ENCODE results near the gene TBC1D22B.
A peak's percentile ranks its signal among the peaks of the same experiment; 100 is the strongest.
"Not testable (repeated sequence)": the region's sequence is repeated elsewhere in the genome, so short reads cannot be mapped to it uniquely, and the experiment has no call there.

The TBC1D22B gene

DNA sequence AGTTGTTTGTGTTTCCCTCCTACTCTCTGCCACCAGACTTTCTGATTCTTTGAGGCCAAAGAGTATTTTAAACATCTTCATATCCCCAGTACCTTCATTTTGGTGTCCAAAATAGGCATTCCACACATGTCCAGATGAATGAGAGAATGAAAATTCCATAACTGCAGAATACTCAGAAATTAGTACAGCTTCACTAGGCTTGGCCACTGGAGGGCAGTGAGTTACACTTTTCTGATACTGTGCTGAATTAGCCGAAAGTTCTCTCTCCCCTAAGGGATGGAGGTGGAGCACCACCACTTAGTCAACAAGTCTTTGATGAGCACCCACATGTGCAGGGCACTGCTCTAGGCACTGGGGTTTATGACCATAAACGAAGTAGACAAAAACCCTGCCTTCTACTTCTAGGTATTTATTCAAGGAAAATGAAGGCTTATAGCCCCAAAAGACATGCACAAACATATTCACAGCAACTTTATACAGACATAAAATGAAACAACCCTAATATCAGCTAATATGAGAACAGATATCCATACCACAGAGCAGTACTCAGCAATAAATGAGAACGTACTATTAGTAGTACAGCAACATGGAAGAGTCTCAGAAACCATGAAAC lies 46.4 kb downstream of the TBC1D22B start:
- no peak for DNase-seq

DNA sequence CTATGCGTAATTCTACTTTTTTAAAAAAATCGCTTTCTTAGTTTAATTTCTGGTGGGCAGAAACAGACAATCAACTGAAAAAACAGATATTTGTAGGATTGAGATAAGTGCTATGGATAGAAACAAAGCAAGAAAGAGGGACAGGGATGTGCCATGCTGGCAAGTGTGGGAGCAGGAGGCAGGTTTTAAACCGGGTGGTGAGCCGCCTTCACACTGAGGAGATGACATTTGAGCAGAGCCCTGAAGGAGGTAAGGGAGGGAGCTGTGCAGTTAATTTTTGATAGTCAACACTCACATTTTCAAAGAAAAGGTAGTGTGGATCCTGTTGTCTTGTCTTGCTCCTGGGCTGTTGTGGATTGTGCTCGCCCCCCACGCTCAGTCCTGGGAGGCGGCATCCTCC lies 47.2 kb downstream of the TBC1D22B start:
- DNase-seq, result no peak

DNA sequence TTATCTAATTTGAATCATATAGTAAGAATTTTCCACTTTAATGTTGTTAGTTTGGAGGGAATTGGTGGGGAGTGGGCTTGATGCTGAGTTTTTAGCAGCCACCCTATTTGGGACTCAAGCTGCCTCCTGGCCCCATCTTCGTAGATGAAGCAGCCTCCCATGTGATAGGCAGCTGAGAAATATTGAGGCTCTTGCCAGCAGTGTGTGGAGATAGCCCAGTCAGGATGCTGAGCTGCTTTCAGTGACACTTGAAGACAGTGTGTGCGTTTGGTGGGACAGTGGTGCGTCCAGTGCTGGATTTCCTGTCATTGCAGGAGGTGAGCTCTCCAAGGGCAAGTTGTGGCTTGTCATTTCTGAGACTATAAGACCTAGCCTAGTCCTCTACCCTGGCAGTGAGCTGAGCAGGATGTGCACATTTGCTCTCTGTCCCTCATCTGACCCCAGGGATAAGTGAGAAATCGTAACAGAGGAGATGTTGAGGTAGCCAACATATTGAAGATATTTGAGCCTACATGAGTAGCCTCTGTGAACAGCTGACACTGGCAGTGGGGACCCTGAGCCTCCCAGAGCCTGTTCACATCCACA lies 48.4 kb downstream of the TBC1D22B start:
- DNase-seq, result no peak

DNA sequence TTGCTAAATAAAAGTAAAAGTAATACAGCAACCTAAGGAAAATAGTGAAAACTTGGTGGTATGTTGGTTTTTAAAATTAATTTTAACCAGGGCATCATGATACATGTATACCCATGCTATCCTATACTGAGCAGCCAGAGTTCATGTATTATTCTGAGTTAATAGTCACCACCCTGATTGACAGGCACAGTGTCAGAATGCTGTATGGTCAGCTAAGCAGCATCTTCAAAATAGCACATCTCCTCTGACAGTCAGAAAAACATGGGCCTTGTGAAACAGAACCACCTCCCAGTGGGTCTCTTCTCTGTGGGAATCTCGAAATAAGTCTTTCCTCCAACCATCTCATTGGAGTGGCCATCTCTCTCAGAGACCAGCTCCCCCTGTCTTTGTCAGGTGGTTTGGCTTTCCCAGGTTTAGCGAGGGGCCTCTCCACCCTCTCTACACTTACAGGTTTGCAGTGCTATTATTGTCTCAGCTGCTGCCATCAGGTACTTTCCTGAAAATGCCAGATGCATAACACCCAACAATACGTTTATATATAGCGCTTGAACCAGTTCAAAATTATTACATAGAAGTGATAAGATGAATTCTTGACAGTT lies 49.2 kb downstream of the TBC1D22B start:
- DNase-seq, result no peak

DNA sequence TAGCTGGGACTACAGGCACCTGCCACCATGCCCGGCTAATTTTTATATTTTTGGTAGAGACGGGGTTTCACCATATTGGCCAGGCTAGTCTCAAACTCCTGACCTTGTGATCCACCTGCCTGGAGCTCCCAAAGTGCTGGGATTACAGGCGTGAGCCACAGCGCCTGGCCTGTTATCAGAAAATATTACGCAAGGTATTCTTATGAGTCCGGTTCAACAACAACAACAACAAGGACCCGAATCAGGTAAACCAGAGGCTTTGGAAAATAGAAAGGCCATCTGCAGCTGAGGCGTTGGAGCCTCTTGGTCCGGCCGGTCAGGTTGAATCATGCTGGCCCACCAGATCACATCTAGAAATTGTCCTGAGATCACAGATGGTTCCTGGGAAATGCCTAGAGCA lies 49.9 kb downstream of the TBC1D22B start:
- not testable (repeated sequence) for DNase-seq

DNA sequence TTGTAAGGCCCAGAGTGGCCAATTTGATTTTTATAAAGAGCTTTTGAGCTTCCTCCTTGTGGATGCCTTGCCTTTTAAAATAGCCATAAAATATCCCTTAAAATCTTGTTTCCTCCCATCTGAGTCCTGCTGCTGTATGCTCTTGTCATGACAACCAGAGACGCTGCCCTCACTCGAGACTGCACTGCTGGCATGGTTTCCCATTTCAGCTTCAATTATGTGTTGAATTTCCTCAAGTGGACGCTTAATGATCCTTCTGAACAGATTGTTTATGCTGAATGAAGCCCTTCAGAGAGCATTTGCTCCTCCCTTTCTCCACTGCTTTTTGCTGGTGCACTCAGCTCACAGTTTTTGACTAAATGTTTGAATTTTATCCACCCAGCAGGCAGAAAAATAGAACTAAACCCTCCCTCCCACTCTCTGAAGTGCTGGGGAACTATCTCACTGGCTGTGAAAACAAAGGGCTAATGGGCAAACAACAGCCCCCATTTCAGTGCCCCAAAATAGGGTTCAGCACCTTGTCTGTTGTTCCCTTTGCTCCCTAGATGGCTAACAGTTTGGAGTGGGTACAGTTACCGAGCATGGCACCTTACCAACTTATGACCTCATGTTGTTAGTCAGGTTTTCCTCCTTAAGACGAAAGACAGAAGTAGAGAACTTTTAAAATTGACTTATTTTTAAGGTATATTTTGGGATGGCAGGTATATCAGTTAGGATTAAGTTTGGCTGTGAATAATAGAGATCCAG lies 50.7 kb downstream of the TBC1D22B start:
- DNase-seq, result no peak

DNA sequence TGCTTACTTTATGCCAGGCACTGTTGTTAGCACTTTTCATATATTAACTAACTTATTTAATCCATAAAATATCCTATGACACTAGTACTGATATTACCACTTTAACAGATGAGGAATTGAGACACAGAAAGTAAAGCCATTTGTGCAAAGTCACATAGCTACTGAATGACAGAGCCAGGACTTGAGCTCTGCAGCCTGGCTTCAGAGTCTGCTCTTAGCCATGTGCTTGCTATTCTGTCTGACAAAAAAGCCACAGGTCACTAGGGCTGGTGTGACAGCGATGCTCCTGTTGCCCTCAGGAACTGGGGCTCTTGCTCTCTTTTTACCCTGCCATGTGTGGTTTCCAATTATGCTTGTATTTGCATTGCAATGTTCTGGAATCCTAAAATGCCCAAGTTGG lies 51.5 kb downstream of the TBC1D22B start:
- DNase-seq, result no peak

DNA sequence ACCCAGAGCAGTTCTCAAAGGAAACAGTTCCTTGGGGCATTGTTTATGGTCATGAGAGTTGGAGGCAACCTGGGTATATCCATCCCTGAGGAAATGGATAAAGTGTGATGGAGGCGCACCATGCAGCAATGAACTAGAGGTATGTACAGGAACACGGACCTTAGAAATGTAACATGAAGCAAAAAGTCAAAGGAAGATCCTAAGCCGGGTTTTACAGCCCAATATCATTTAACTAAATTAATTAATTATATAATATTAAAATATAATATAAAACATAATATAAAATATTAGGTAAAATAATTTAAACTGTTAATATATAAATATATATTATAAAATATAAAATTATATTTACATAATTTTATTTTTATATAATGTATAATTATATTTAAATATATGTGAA lies 52.1 kb downstream of the TBC1D22B start:
- no peak for DNase-seq

DNA sequence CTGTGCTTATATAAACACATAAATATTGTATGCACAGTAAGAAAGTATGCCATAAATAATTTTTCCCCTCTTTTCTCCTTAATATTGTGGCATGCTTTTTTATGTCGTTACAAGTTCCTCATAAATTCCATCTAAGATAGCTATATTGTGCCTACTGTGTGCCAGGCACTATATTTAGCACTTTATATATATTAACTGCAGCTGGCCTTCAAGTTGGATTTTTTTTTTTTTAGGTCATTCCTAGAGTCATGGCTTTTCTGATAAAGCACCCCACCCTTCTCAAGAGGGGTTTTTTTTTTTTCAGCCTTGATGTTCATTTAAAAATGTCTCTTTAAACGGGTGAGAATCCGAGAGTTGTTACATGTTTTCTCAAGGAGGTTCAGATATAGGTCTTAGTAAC lies 53.4 kb downstream of the TBC1D22B start:
- no peak for DNase-seq

DNA sequence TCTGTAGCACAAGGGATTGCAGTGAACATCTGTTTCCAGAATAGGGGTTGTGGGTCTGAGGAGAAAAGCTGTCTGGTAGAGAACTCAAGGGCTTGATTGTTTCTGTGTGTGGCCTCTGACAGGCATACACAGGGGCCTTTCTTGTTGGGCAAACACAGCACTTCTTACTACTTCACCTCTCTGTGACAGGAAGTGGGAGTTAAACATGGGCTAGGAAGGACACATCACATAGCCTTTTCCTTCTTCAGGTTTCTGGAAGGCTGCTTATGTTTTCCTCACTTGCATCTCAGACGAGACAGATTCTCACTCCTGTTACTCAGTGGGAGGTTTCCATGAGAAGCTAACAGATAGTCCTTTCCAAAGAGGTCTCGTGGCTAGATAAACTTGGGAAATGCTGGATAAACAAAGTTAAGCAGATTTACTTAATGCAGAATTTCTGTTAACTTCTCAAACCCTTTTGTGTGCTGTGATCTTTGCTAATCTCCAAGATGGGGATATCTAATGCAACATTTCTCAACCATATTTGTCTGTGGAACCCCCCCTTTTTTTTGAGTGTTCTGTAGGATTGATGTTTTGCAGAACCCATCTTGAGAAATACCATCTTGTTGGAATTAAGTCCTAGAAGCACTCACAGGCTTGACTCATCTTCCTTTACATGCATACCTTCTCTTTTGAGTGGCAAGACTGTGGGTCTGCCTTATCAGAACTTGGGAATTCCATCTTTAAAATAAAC lies 54.3 kb downstream of the TBC1D22B start:
- peak in 1 of 14 donors; percentile 14 for DNase-seq

DNA sequence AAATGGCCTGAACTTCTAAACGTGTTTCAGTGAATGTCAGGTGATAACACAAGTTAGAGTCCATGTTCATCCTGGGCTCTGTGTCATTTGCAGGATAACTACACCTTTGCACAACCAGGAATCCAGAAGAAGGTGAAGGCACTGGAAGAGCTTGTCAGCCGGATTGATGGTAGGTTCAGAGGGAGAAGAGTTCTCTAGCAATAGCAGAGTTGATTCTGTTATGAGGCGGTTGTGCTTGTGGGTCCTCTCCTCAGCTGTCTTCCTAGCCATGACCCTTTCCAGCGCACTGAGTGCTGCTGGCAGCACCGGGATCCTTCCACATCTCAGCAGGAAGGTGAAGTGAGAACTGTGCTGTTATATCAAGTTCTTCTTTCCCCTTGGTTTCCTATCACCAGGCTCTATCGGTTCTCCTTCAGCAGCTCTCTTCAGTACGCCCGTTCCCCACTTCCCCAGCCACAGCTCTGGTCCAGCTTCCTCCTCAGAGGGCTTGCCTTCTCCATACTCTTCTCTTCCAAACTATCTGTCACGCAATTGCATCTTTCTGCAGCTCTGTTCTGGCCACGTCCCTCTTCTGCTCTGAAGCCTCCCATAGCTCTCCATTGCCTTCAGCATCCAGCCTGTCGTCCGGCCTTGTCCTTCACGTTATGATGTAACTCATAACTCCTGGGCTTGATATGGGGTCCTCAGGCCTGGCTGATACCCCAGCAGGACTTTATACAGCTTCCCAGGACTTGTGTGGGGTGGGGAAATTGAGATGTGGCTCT lies 56.3 kb downstream of the TBC1D22B start:
- DNase-seq, result no peak

DNA sequence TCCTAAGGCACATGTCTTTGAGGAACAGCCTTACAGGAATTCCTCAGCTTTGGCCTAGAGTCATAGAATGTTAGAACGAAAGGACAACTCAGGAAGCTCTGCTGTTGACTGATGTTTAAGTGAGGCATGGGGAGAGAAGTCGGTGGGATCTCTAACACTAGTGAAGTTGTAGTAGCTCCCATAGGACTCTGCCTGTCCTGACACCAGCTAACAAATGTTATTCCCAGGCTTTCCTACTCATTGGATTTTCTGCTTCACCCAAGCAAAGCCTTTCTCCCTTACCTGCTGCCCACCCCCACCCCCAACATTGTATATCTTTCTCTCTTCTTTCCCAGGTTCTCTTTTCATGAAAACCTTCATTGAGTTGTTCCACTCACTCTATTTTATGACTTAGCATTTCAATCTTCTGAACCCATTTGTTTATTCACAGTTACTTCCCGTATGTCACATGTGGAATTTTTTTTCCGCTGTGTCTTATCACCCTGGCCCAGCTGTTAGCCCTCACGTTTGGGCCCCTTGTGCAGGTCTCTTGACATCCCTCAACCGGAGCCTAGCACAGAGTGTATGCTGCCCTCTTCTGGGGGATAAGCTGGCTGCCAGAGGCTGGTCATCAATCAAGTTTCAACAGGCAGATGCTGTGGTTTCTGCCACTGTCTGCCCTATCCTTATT lies 57.0 kb downstream of the TBC1D22B start:
- DNase-seq, result peak in 4 of 14 donors; percentile 2 to 20 (median 13)

DNA sequence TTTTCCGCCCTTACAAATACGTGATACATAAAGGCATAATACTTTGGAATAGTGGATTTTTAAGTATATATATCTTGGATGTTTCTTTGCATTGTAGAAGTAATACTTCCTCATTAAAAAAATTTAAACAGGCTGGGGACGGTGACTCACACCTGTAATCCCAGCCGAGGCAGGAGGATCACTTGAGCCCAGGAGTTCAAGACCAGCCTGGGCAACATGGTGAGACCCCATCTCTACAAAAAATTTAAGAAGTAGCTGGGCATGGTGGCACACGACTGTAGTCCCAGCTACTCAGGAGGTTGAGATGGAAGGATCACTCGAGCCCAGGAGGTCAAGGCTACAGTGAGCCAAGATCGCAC lies 57.6 kb downstream of the TBC1D22B start:
- DNase-seq, result no peak

DNA sequence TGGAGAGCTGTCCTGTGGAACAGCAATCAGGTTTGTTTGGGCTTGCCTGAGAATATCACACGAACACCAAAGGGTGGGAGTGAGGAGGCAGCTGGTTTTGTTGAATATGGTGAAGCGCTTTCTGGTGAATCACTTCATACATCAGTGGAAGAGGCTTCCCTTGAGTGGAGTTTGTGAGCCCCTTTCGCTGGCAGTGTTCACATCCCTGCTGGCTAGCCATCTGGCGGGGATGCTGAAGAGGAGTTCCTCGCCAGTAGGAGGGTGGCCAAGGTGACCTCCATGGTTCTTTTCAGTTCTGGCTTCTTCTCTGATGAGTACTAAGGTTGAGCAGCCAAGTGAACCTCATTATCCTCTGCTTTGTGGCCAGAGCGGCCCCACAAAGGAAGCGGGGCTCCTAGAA lies 58.5 kb downstream of the TBC1D22B start:
- peak in 3 of 14 donors; percentile 7 to 81 (median 19) for DNase-seq

DNA sequence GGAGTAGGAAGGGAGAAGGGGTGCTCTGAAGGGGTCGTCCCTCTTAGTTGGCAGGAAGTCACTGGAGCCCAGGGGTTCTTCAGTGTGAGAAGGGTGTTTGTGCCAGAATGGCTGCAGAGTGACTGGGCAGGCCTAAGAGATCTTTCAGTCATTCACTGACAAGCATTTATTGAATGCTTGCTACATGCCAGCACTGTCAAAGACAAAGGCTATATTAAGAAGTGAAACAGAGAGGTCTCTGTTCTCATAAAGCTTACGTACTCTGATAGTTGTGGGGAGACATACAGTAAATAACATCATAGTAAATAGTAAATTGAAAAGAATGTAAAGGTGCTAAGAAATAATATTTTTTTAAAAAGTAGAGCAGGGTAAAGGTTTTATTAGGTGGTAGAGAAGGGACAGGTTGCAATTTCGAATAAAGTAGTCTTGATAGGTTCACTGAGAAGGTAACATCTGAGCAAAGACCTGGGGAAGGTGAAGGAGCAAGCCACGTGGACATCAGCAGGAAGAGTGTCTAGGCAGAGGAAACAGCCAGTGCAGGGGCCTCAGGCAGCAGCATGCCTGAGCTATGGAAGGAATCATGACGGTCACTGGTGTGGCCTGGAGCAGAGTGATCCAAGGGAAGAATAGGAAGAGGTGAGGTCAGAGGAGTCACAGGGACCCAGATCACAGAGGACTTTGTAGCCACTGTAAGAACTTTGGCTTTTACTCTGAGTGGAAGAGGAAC lies 59.9 kb downstream of the TBC1D22B start:
- DNase-seq, result no peak

DNA sequence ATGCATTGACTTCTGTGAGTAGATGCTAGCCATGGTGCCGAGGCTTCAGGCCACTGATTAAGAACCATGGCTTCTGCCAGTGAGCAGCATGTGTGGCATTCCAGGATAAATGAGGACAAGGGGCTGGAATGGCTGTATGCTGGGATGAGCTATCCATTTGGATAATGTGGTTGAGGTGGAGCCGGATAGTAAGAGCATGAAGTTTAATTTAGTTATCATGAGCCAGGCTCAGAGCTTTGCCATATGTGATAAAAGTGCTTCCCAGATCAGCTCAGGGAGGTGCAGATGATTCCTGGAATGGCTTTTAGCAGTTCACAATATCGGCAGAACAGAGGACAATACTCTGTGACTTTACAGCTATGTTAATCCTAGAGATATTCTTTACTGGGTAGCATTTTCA lies 61.6 kb downstream of the TBC1D22B start:
- DNase-seq, result no peak

DNA sequence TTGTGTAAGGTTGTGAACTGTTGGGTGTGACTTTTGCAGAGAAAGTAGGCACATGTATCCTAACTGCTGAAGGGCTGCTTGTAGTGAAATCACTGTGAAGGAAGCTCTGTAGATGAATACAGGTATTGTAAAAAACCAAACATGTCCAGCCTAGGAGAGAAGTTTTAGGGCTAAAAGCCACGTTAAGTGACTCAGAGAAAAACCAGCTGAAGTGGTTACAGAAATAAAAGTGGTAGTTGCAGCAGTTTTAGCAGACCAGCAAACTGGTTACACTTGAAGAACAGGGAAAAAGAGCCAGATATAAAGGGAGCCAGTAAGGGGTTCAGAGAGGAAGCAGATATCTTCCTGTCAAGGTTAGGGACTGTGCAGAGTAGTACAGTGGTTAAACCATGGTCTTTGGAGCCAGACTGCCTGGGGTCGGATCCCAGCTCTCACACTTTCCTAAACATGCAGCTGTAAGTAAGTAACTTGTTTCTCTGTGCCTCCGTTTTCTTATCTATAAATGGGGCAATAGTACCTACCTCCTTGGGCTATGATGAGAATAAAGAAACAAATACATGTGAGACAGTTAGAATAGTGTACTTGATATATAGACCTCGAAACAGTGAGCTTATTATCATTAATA lies 62.4 kb downstream of the TBC1D22B start:
- DNase-seq, result no peak

DNA sequence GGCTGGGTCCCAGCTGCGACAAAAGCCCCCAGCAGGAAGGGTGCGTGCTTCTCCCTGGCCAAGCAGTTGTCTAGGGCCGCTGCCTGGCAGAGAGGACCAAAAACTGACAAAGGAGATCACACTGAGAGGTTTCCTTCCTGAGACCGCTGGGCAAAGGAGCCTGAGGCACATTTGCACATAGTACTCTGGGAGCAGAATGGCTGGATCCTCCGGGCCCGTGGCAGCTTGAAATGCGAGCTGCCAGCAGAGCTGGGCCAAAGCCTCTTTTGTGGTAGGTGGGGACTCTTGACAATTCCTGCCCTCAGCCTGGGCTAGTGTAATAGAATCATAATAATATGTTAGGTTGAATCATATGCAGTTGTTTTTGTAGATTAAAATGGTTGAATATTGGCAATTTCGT lies 63.1 kb downstream of the TBC1D22B start:
- DNase-seq, result peak in 1 of 14 donors; percentile 8

DNA sequence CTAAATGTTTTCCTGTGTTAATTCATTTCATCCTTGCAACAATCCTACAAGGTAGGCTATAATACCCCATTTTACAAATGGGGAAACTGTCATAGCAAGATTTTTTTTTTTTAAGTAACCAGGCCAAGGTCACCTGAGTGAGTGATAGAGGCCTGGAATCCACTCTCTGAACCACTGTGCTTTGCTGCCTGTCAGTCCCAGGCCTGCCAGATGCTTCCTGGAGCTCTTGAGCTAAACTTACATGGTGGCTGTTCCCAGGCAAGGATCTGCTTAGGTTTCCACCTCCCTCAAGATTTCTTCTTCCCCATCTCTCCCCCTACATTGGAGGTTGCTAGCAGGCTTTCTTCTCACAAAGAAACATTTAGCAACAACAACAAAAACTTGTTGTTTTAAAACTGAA lies 63.5 kb downstream of the TBC1D22B start:
- DNase-seq, result no peak

Measured in C1 segment of cervical spinal cord (tissue), 14 donors.